Keratinocyte (primary cell): ENCODE results near the gene CA12. TPM values are rescaled to one million over a fixed set of nuclear protein-coding genes. Genes with fewer than 3 reads are reported as not detected.
"Not testable (repeated sequence)": the region's sequence is repeated elsewhere in the genome, so short reads cannot be mapped to it uniquely, and the experiment has no call there.

Experiments
- DNase-seq: peaks from one replicate; pipeline ENCODE4 v3.0.0-alpha.2; 2011; ENCODE audit warnings: low read depth, missing footprints, low spot score
- FAIRE-seq: peaks from 2 replicates; lab custom pipeline; 2011; peaks lifted over from hg19 to GRCh38; lab: Jason Lieb, UNC
- H2AFZ ChIP-seq: 2 replicates; pipeline ENCODE4 v1.6.0; 2012; ENCODE audit warnings: low read length, control low read depth, inconsistent platforms; ENCODE audit not compliant: control insufficient read depth
- H3K27ac ChIP-seq: 2 replicates; pipeline ENCODE4 v1.5.1; 2011; ENCODE audit warnings: low read length; ENCODE audit not compliant: control insufficient read depth, insufficient read depth
- H3K27me3 ChIP-seq: 3 replicates; pipeline ENCODE4 v1.6.0; 2011; ENCODE audit warnings: low read length; ENCODE audit not compliant: control insufficient read depth, insufficient read depth; ENCODE audit errors: extremely low read depth
- H3K36me3 ChIP-seq, 2 experiments: 2 replicates in 1 of 2; 3 replicates in 1 of 2; pipeline ENCODE4 v1.5.1; 2011; ENCODE audit warnings: low read length in 2 of 2, mild to moderate bottlenecking in 1 of 2; ENCODE audit not compliant: control insufficient read depth in 2 of 2, insufficient read depth in 2 of 2; ENCODE audit errors: extremely low read depth in 1 of 2
- H3K4me1 ChIP-seq: 3 replicates; pipeline ENCODE4 v1.5.1; 2011; ENCODE audit warnings: low read length; ENCODE audit not compliant: control insufficient read depth, insufficient read depth; ENCODE audit errors: extremely low read depth
- H3K4me2 ChIP-seq: 3 replicates; pipeline ENCODE4 v1.6.0; 2011; ENCODE audit warnings: low read depth, low read length; ENCODE audit not compliant: control insufficient read depth, insufficient read depth; ENCODE audit errors: extremely low read depth
- H3K4me3 ChIP-seq, 3 experiments: fragments of 200-600 bp in 1 of 3; sonication (generic) in 1 of 3; 2 replicates in 2 of 3; 3 replicates in 1 of 3; pipeline ENCODE4 v1.5.1; 2011 to 2016; ENCODE audit warnings: low read length in 3 of 3, mild to moderate bottlenecking in 3 of 3, control low read depth in 2 of 3, inconsistent platforms in 1 of 3, low read depth in 1 of 3, mixed read lengths in 1 of 3, mixed run types in 1 of 3, moderate library complexity in 1 of 3; ENCODE audit not compliant: control insufficient read depth in 2 of 3, insufficient read depth in 2 of 3; ENCODE audit errors: extremely low read depth in 1 of 3
- H3K79me2 ChIP-seq: 2 replicates; pipeline ENCODE4 v1.6.0; 2012; ENCODE audit warnings: low read length; ENCODE audit not compliant: control insufficient read depth, insufficient read depth
- H3K9ac ChIP-seq: 3 replicates; pipeline ENCODE4 v1.6.0; 2011; ENCODE audit warnings: low read length; ENCODE audit not compliant: control insufficient read depth, insufficient read depth; ENCODE audit errors: extremely low read depth
- H3K9me1 ChIP-seq: 3 replicates; pipeline ENCODE4 v1.6.0; 2011; ENCODE audit warnings: low read length; ENCODE audit not compliant: control insufficient read depth, insufficient read depth; ENCODE audit errors: extremely low read depth
- H3K9me3 ChIP-seq: 2 replicates; pipeline ENCODE4 v1.5.1; 2012; ENCODE audit warnings: low read depth, low read length; ENCODE audit not compliant: control insufficient read depth
- H4K20me1 ChIP-seq: 3 replicates; pipeline ENCODE4 v1.6.0; 2011; ENCODE audit warnings: low read length; ENCODE audit not compliant: control insufficient read depth, insufficient read depth; ENCODE audit errors: extremely low read depth
- EZH2 ChIP-seq: IDR thresholded peaks from one replicate; pipeline ENCODE4 v1.6.1; 2012; ENCODE audit warnings: inconsistent platforms, mild to moderate bottlenecking, low read length, moderate library complexity
- dilution Hi-C: fragments of 300-500 bp; cut with MboI; formaldehyde crosslinking; loops from one replicate; pipeline ENCODE4 v1.7.0; 2020; ENCODE audit warnings: low sequenced_read_pairs; ENCODE audit not compliant: extremely low pct_ligation_motif_present
- polyA plus RNA-seq, 5 experiments: library from polyadenylated mRNA; depleted of rRNA in 3 of 5; stranded (reverse) in 3 of 5; stranded (forward) in 1 of 5; unstranded in 1 of 5; fragments of >200 nt; gene quantifications; 1 replicate in 1 of 5; 2 replicates in 3 of 5; 3 replicates in 1 of 5; pipeline versions ENCODE4 v1.2.1 to v1.2.3, GENCODE V29; 2011 to 2012; ENCODE audit warnings: missing spikeins in 2 of 5, low read depth in 1 of 5, low replicate concordance in 1 of 5
- TF ChIP-seq, protein P1 (sequence below), 3 experiments: IDR thresholded peaks in 1 of 3; conservative IDR thresholded peaks in 1 of 3; optimal IDR thresholded peaks in 1 of 3; 2 replicates in 2 of 3; 3 replicates in 1 of 3; pipeline versions ENCODE3 to v1.5.1; 2011; ENCODE audit warnings: low read length in 3 of 3, mild to moderate bottlenecking in 3 of 3, moderate library complexity in 2 of 3, control low read depth in 1 of 3, inconsistent platforms in 1 of 3; ENCODE audit not compliant: insufficient read depth in 2 of 3; ENCODE audit errors: extremely low read depth in 1 of 3

CA12 gene
- polyA plus RNA-seq, 1 donor (not counting 4 experiments of a cell fraction or from before 2014, with no cell fraction given), result 158 TPM

DNA sequence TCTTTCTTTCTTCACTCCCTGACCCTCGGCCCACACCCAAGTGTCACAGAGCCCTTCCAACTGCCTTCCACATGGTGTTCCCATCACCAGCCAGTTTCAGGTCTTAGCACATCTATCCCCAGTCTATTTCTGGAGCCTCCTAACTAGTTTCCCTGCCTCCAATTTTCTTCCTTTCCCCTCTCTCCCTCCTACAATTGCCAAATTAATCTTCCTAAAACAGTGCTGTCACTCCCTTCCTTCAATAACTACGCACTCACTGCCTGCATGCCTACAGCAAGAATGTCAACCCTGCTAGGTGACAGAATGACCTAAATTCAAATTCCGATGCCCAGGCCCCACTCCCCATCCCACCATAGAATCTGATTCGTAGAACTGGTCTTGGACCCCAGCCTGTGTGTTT lies 36.1 kb upstream of the CA12 start:
- no peaks in the 10 kb centered on the region for H3K79me2 ChIP-seq
- H3K4me1 ChIP-seq, result no peaks in the 10 kb centered on the region
- no peak overlapping the region for H3K27ac ChIP-seq
- no peak overlapping the region for H3K4me3 ChIP-seq
- TF ChIP-seq, protein P1, sequence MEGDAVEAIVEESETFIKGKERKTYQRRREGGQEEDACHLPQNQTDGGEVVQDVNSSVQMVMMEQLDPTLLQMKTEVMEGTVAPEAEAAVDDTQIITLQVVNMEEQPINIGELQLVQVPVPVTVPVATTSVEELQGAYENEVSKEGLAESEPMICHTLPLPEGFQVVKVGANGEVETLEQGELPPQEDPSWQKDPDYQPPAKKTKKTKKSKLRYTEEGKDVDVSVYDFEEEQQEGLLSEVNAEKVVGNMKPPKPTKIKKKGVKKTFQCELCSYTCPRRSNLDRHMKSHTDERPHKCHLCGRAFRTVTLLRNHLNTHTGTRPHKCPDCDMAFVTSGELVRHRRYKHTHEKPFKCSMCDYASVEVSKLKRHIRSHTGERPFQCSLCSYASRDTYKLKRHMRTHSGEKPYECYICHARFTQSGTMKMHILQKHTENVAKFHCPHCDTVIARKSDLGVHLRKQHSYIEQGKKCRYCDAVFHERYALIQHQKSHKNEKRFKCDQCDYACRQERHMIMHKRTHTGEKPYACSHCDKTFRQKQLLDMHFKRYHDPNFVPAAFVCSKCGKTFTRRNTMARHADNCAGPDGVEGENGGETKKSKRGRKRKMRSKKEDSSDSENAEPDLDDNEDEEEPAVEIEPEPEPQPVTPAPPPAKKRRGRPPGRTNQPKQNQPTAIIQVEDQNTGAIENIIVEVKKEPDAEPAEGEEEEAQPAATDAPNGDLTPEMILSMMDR (optimal IDR thresholded peaks at IDR 0.05 in 1 of 3, IDR thresholded peaks at IDR 0.05 in 1 of 3, conservative IDR thresholded peaks at IDR 0.05 in 1 of 3; ENCODE audit: extremely low read depth in 1 of 3, insufficient read depth in 2 of 3, low read length in 3 of 3), result no peak
- no peak for TF ChIP-seq EZH2
- H2AFZ ChIP-seq, result no peak overlapping the region
- no peaks in the 10 kb centered on the region for H3K36me3 ChIP-seq
- no peak overlapping the region for H3K4me2 ChIP-seq
- dilution Hi-C loops, result no loop called here
- H4K20me1 ChIP-seq, result no peaks in the 10 kb centered on the region
- no peak overlapping the region for H3K9ac ChIP-seq
- DNase-seq (no peak), FAIRE-seq (no peak)
- H3K9me1 ChIP-seq, result no peaks in the 10 kb centered on the region
- no peaks in the 10 kb centered on the region for H3K9me3 ChIP-seq
- peaks cover 14% of the 10 kb centered on the region for H3K27me3 ChIP-seq

GRCh38 chr15:63417274-63417673 lies 35.6 kb upstream of the CA12 start:
- H3K9me3 ChIP-seq, H4K20me1 ChIP-seq, H3K79me2 ChIP-seq, H3K36me3 ChIP-seq, H3K9ac ChIP-seq, H3K27ac ChIP-seq, H3K9me1 ChIP-seq, H3K4me3 ChIP-seq, DNase-seq, dilution Hi-C loops, H2AFZ ChIP-seq, FAIRE-seq, H3K4me1 ChIP-seq, H3K4me2 ChIP-seq: not testable (repeated sequence)
- peaks cover 16% of the 10 kb centered on the region for H3K27me3 ChIP-seq

- Histone ChIP-seq H3K4me1 (no peaks in the 10 kb centered on the region), H2AFZ (no peak overlapping the region), H3K9me1 (no peaks in the 10 kb centered on the region), H3K27me3 (peaks cover 19% of the 10 kb centered on the region), H3K4me3 (no peak overlapping the region), H3K36me3 (no peaks in the 10 kb centered on the region), H3K79me2 (no peaks in the 10 kb centered on the region), H3K9me3 (no peaks in the 10 kb centered on the region), H4K20me1 (no peaks in the 10 kb centered on the region), H3K9ac (no peak overlapping the region), H3K4me2 (no peak overlapping the region), H3K27ac (no peak overlapping the region)
- no peak for TF ChIP-seq EZH2
- TF ChIP-seq, protein P1 (optimal IDR thresholded peaks at IDR 0.05 in 1 of 3, IDR thresholded peaks at IDR 0.05 in 1 of 3, conservative IDR thresholded peaks at IDR 0.05 in 1 of 3; ENCODE audit: extremely low read depth in 1 of 3, insufficient read depth in 2 of 3, low read length in 3 of 3), result no peak
- no peak for DNase-seq
- dilution Hi-C loops, result no loop called here
- no peak for FAIRE-seq
Observed at GRCh38 chr15:63414474-63415120, 33.0 kb upstream of the CA12 start.
